Esophagus muscularis mucosa (tissue), 4 donors: ENCODE data around the gene RPP25L.

Experiments used
- EP300 ChIP-seq: sonication (generic); formaldehyde crosslinking; IDR thresholded peaks from one replicate; pipeline ENCODE4 v1.6.1; 2017; ENCODE audit warnings: antibody characterized with exemption
- POLR2A ChIP-seq: fragments of 450-650 bp; IDR thresholded peaks from one replicate; pipeline ENCODE4 v1.6.1; 2017; ENCODE audit warnings: antibody characterized with exemption, moderate library complexity, mild to moderate bottlenecking, low read depth
- TF ChIP-seq, protein P1 (sequence below), 3 experiments: fragments of 200-600 bp in 2 of 3; fragments of 450-650 bp in 1 of 3; sonication (generic) in 2 of 3; IDR thresholded peaks; one replicate each; pipeline ENCODE4 v1.5.1; 2017 to 2019; ENCODE audit warnings: antibody characterized with exemption in 3 of 3, mild to moderate bottlenecking in 2 of 3, moderate library complexity in 1 of 3

DNA sequence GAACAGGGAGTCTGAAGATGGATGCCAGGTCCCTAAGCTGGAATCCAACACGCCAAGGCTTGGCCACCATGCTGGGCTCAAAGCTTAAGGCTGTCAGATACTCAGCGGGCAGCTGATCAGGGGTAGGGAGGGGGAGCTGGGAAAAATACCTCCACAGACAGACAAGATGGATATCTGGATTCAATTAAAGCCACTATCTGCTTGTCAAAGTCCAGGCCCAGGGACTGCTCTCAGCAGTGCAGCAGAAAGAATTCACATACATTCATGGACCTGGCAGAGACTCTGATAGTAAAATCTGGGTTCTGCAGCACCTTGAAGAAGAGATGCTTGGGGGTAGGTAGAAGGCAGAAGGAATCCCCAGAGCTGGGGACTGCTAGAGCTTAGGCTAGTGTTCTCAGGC is 3.2 kb upstream of the RPP25L start:
- TF ChIP-seq, protein P1, sequence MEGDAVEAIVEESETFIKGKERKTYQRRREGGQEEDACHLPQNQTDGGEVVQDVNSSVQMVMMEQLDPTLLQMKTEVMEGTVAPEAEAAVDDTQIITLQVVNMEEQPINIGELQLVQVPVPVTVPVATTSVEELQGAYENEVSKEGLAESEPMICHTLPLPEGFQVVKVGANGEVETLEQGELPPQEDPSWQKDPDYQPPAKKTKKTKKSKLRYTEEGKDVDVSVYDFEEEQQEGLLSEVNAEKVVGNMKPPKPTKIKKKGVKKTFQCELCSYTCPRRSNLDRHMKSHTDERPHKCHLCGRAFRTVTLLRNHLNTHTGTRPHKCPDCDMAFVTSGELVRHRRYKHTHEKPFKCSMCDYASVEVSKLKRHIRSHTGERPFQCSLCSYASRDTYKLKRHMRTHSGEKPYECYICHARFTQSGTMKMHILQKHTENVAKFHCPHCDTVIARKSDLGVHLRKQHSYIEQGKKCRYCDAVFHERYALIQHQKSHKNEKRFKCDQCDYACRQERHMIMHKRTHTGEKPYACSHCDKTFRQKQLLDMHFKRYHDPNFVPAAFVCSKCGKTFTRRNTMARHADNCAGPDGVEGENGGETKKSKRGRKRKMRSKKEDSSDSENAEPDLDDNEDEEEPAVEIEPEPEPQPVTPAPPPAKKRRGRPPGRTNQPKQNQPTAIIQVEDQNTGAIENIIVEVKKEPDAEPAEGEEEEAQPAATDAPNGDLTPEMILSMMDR (IDR thresholded peaks at IDR 0.05) = no peak
- TF ChIP-seq POLR2A (no peak), EP300 (no peak)
